H1 (cell line): ENCODE results near the gene SSUH2.
"Not testable (repeated sequence)": the region's sequence is repeated elsewhere in the genome, so short reads cannot be mapped to it uniquely, and the experiment has no call there.

Experiments
- CHD2 ChIP-seq: IDR thresholded peaks from 2 replicates; pipeline ENCODE4 v1.6.1; 2012; ENCODE audit warnings: low read length, improper control_type of control experiment
- EZH2 ChIP-seq: fragments of 200-600 bp; sonication (generic); IDR thresholded peaks from 2 replicates; pipeline ENCODE4 v1.7.1; 2012; ENCODE audit warnings: low read depth, mild to moderate bottlenecking, moderate library complexity, low read length, inconsistent platforms; ENCODE audit not compliant: severe bottlenecking
- HDAC2 ChIP-seq, 2 experiments: fragments of 300-600 bp in 1 of 2; sonication (generic) in 1 of 2; IDR thresholded peaks; 2 replicates each; pipeline ENCODE4 v1.6.1; 2011 to 2012; ENCODE audit warnings: low read depth in 2 of 2, low read length in 2 of 2, mild to moderate bottlenecking in 2 of 2, moderate library complexity in 2 of 2, borderline replicate concordance in 1 of 2, inconsistent platforms in 1 of 2
- KDM1A ChIP-seq: fragments of 200-600, 300-600 bp; sonication (generic); IDR thresholded peaks from 2 replicates; pipeline ENCODE4 v1.7.1; 2016; ENCODE audit warnings: mild to moderate bottlenecking, low read length, borderline replicate concordance
- NANOG ChIP-seq: IDR thresholded peaks from 2 replicates; pipeline ENCODE4 v1.6.1; 2011; ENCODE audit warnings: low read length, low read depth, mild to moderate bottlenecking, inconsistent platforms; ENCODE audit not compliant: insufficient read depth, poor library complexity, severe bottlenecking
- NRF1 ChIP-seq: IDR thresholded peaks from 2 replicates; pipeline ENCODE4 v1.6.1; 2011; ENCODE audit warnings: mild to moderate bottlenecking, low read depth, low read length, improper control_type of control experiment
- POLR2A ChIP-seq, 2 experiments: IDR thresholded peaks; 1 replicate in 1 of 2; 2 replicates in 1 of 2; pipeline ENCODE4 v1.6.1; 2011; ENCODE audit warnings: low read depth in 2 of 2, low read length in 2 of 2, mild to moderate bottlenecking in 2 of 2; ENCODE audit errors: control extremely low read depth in 1 of 2
- RFX5 ChIP-seq: IDR thresholded peaks from 2 replicates; pipeline ENCODE4 v1.6.1; 2011; ENCODE audit warnings: low read depth, low read length, improper control_type of control experiment, borderline replicate concordance
- RNF2 ChIP-seq: fragments of 200-900, 300-1000 bp; sonication (generic); IDR thresholded peaks from 2 replicates; pipeline ENCODE4 v1.7.1; 2016; ENCODE audit warnings: borderline replicate concordance, low read depth, mild to moderate bottlenecking, antibody characterized with exemption, low read length; ENCODE audit not compliant: poor library complexity, severe bottlenecking; ENCODE audit errors: missing control alignments
- SIN3A ChIP-seq, 2 experiments: IDR thresholded peaks in 1 of 2; conservative IDR thresholded peaks in 1 of 2; 2 replicates each; pipeline ENCODE4 v1.6.1; 2011 to 2012; ENCODE audit warnings: low read length in 2 of 2, improper control_type of control experiment in 1 of 2, low read depth in 1 of 2, mild to moderate bottlenecking in 1 of 2
- TAF1 ChIP-seq: IDR thresholded peaks from 2 replicates; pipeline ENCODE4 v1.6.1; 2011; ENCODE audit warnings: mild to moderate bottlenecking, low read depth, low read length
- TF ChIP-seq, protein P1 (sequence below), 3 experiments: IDR thresholded peaks; 1 replicate in 2 of 3; 2 replicates in 1 of 3; pipeline versions ENCODE4 v1.5.1 to v1.6.1; 2011; ENCODE audit warnings: low read length in 3 of 3, mild to moderate bottlenecking in 3 of 3, inconsistent platforms in 2 of 3, low read depth in 1 of 3, moderate library complexity in 1 of 3; ENCODE audit not compliant: insufficient read depth in 1 of 3; ENCODE audit errors: control extremely low read depth in 1 of 3
- TF ChIP-seq, protein P2 (sequence below): IDR thresholded peaks from 2 replicates; pipeline ENCODE4 v1.6.1; 2011; ENCODE audit warnings: low read depth, mild to moderate bottlenecking, low read length; ENCODE audit not compliant: insufficient read depth
- TF ChIP-seq, protein P3 (sequence below): IDR thresholded peaks from 2 replicates; pipeline ENCODE4 v1.6.1; 2012; ENCODE audit warnings: low read length, inconsistent platforms

DNA sequence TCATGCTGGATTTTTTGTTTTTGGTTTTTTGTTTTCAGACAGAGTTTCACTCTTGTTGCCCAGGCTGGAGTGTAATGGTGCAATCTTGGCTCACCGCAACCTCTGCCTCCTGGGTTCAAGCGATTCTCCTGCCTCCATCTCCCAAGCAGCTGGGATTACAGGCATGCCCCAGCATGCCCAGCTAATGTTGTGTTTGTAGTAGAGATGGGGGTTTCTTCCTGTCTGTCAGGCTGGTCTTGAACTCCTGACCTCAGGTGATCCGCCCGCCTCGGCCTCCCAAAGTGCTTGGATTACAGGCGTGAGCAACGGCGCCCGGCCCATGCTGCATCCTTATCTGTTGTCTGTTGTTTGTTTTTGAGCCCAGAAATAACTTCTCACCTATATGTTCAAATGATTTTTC lies 46.7 kb upstream of the SSUH2 start:
- not testable (repeated sequence) for TF ChIP-seq TAF1; NRF1; HDAC2 (IDR thresholded peaks at IDR 0.05; ENCODE audit: borderline replicate concordance in 1 of 2, low read depth in 2 of 2, low read length in 2 of 2); EZH2; CHD2; RNF2; NANOG; SIN3A (conservative IDR thresholded peaks at IDR 0.05 in 1 of 2, IDR thresholded peaks at IDR 0.05 in 1 of 2; ENCODE audit: low read depth in 1 of 2, low read length in 2 of 2); POLR2A (IDR thresholded peaks at IDR 0.05; ENCODE audit: control extremely low read depth in 1 of 2, low read depth in 2 of 2, low read length in 2 of 2); KDM1A; RFX5
- TF ChIP-seq, protein P1, sequence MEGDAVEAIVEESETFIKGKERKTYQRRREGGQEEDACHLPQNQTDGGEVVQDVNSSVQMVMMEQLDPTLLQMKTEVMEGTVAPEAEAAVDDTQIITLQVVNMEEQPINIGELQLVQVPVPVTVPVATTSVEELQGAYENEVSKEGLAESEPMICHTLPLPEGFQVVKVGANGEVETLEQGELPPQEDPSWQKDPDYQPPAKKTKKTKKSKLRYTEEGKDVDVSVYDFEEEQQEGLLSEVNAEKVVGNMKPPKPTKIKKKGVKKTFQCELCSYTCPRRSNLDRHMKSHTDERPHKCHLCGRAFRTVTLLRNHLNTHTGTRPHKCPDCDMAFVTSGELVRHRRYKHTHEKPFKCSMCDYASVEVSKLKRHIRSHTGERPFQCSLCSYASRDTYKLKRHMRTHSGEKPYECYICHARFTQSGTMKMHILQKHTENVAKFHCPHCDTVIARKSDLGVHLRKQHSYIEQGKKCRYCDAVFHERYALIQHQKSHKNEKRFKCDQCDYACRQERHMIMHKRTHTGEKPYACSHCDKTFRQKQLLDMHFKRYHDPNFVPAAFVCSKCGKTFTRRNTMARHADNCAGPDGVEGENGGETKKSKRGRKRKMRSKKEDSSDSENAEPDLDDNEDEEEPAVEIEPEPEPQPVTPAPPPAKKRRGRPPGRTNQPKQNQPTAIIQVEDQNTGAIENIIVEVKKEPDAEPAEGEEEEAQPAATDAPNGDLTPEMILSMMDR (IDR thresholded peaks at IDR 0.05; ENCODE audit: control extremely low read depth in 1 of 3, insufficient read depth in 1 of 3, low read depth in 1 of 3, low read length in 3 of 3) = not testable (repeated sequence)
- TF ChIP-seq, protein P2, sequence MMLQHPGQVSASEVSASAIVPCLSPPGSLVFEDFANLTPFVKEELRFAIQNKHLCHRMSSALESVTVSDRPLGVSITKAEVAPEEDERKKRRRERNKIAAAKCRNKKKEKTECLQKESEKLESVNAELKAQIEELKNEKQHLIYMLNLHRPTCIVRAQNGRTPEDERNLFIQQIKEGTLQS = not testable (repeated sequence)
- TF ChIP-seq, protein P3, sequence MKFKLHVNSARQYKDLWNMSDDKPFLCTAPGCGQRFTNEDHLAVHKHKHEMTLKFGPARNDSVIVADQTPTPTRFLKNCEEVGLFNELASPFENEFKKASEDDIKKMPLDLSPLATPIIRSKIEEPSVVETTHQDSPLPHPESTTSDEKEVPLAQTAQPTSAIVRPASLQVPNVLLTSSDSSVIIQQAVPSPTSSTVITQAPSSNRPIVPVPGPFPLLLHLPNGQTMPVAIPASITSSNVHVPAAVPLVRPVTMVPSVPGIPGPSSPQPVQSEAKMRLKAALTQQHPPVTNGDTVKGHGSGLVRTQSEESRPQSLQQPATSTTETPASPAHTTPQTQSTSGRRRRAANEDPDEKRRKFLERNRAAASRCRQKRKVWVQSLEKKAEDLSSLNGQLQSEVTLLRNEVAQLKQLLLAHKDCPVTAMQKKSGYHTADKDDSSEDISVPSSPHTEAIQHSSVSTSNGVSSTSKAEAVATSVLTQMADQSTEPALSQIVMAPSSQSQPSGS = not testable (repeated sequence)
